GM18517 (cell line): ENCODE measurements around the gene DTX1.

Experiments
- ATAC-seq: cut with Tn5 transposase; IDR thresholded peaks from one replicate; pipeline ENCODE4 v1.9.1; 2021; ENCODE audit warnings: mild to moderate bottlenecking, moderate library complexity; ENCODE audit not compliant: unreplicated experiment

The DTX1 gene

DNA sequence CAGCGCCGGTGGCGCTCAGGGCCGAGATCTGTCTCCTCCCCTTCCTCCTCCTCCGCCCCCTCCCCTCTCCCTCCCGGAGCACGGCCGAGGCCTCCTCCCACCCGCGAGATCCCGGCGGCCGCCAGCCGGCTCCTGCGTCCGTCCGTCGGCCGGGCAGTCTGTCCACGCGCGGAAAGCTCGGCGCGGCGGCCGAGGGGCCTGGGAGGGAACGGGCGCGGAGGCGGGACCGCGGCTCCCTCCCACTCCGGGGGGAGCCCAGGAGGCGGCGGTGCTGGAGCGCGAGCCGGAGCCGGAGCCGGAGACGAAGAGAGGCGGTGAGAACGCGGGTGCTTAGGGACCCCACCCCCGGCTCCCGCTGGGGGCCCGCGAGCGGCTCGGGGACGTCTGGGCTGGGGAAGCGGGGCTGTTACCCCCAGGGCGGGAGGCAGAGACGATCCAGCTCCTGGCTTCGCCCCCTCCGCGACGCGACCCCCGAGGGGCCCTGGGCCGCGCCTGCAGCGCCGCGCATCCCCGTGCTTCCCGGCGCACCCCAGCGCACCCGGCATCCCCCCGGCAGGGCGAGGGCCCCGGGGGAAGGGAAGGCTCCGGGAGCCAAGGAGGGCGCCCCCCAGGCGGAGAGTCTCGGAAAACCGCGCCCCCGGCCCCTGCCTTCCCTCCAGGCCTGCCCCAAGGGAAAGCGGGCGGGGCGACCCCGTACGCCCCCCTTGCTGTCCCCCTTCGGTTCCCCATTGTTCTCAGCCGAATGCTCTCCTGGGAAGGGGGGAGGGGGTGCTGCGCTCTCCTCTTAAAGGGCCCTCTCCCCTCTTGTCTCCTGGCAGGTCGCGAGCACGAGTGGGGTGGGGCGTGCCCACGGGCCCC is at the start of gene DTX1:
Gene DTX1 (plus strand): TSS at position 100 of the 858 bp plus-strand sequence. CDS start 1,463 bp downstream, outside the sequence.
- no peak for ATAC-seq

DNA sequence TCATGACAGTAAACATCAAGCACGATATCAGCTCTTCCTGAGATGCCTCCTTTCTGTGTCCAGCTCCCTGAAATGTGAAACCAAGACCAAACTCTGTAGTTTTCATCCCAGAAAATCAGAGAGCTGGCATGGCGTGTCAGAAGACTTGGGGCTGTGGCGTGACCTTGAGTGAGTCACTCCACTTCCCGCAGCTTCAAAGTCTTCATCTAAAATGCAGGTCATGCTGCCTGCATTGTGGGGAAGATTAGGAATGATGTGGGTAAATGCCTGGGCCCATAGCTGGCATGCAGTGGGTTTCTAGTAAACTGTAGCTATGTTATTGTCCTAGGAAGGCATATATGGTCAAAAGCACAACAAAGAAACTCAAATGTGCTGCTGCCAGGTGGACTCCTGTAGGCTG is 49.4 kb upstream of the DTX1 start:
- ATAC-seq: no peak

DNA sequence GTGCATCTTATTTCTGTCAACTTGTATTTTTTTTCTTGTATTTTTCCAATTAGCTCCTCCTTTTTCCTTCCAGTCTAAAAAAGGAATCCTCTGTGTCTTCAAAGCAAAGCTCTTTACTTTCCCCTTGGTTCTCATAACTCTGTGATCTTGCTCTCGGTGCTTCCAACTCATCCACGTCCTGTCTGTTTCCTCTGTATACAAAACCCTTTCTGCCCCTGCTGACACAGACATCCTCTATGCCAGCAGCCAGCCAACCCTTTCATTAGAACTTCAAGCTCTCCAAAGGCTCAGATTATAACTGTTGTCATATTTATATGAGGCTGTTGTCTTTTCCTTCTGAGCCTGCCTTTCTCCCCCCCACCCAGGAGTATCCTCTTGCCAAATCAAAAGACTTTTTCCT is 45.8 kb upstream of the DTX1 start:
- no peak for ATAC-seq

DNA sequence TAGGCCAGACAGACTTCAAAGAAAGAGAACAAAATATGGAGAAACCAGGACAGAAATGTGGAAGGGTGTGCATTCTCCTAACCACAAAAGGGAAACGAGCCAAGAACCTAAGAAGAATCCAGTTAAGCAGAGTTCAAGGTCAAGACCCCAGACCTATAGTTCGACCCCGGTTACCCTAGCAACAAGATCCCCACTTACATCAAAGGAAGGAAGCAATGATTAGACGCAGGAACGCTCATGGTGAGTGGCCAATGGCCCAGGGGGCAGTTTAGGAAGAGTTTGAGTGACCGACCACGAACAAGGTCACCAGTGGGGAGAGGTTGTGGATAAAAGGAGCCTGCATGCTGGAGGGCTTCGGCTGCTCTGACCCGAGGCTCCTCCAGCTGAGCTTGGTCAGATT is 42.0 kb upstream of the DTX1 start:
- ATAC-seq: no peak

DNA sequence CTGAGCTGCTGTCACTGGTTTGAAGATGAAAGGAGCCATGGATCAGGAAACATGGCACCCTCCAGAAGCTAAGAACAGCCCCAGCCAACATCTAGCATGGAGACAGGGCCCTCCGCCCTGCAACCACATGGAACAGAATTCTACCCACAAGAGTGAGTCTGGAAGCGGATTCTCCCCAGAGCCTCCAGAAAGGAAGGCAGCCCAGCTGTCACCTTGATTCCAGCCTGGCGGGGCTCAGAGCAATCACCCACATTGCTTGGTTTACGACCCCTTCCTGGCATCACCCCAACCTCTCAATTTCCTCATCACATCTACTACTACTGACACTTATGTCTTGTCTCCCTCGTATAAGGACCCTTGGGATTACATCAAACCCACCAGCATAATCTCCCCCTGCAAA is 39.7 kb upstream of the DTX1 start:
- no peak for ATAC-seq

DNA sequence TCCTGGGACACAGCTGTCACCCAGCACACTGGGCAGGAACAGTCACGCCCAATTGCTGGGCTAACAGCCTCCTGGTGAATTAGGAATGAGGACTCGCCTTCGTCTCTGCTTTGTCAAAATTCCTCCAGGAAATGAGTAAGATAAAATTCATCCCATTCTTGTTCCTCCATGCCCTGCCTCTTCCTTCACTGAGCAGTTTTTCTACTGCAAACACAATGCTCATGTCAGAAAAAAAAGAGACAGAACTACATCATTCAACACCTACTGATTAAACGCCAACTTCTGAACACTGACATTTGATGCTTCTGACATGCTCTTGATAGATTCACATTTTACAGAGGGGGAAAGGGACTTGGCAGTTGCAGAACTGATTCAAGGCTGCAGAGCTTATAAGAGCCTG is 37.5 kb upstream of the DTX1 start:
- no peak for ATAC-seq

DNA sequence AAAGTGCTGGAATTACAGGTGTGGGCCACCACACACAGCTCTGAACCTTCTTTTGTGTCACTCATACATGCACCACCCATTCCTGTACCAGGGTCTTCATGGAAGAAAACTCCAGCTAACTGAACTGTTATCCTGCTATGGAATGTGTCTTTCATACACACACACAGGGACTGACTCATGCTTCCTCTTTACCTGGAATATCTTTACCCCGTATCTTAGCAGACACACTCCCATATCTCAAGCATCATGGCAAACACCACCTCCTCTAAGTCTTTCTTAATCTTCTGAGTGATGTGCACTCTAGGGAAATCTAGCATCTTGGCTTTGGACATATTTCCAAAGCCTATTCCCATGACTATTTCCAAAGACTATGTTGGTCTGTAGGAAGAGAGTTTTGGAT is 35.0 kb upstream of the DTX1 start:
- ATAC-seq: no peak

DNA sequence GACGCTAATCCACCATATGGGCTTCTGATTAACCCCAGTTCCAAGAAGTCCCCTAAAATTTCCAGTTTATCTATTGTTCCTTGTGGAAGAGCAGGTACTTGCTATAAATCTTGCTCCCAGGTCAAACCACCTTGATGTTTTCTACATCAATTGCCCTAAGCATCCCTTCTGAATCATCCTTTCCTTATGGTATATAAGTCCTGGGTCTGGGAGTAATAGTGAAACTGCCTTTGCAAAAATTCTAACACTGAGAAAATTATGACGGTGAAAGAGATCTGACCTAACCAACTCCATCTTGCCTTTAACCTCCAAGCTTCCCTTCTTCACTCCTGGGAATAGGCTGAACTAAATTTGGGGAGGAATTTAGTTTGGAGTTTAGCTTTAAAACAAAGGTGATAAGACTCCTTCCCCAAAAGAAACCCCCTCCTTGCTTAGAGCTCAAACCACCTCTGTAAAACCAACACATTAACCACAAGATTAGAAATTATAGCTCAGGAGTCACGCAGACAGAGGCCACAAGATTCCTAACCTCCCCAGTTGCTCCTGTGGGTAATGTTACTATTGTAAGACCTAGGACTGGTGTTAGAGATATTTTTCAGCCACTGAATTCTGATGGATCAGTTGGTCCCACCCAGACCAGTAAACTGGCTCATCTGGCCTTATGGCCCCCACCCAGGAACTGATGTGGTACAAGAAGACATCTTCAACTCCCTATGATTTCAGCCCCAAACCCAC is 33.8 kb upstream of the DTX1 start:
- no peak for ATAC-seq

DNA sequence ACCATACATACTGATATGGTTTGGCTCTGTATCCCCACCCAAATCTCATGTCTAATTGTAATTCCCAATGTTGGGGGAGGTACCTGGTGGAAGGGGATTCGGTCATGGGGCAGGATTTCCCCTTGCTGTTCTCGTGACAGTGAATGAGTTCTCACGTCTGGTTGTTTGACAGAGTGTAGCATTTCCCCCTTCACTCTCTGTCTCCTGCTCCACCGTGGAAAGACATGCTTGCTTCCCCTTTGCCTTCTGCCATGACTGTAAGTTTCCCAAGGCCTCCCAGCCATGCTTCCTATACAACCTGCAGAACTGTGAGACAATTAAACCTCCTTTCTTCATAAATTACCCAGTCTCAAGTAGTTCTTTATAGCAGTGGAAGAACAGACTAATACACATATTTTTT is 28.8 kb upstream of the DTX1 start:
- no peak for ATAC-seq

DNA sequence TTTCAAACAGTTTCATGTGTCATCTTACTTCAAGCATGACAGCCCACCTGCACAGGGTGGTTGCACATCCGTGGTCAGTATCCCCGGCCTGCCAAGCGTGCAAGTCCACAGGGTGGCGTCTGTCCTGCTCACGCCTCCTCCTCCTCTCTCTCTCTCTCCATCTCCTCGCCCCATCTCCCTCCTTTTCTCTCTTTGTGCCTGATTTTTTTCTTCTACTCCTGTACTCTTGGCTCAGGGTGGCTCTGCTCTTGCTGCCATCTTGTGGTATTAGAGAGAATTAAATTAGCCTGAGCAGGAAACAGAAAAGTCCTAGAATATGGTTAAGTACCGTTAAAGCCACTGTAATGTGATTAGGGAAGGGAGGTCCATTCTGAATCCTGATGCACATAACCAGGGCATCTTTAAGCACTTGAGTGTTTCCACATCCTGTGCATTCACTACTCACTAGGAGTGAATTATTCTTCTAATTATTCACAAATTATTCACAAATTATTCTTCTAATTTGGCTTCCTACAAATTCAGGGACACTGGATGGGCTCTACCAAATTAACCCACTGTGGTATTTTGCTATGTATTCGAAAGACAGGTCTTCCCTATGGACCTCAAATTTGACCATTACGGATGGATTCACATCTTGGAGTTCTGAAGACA is 25.5 kb upstream of the DTX1 start:
- no peak for ATAC-seq

DNA sequence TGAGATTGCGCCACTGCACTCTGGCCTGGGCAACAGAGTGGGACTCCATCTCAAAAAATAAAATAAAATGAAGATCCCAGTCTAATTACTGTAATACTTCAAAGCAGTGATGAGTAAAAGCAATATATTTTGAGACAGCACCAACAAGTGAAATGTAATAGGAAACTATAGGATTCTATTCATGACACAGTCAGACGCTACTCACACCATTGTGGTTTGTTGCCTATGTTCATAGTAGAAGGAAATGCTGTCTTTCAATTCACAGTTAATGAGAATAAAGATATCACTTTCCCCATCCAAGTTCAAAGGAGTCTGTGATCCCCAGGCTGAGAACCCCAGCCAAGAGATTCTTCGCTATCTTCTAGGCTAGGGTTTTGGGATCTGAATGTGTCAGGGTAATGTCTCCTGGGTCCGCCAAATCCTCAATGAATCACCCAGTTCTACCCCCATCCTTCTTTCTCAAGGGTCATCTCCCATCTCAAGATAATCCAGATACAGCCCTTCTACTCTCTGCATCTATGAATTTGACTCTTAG is 16.6 kb upstream of the DTX1 start:
- no peak for ATAC-seq

DNA sequence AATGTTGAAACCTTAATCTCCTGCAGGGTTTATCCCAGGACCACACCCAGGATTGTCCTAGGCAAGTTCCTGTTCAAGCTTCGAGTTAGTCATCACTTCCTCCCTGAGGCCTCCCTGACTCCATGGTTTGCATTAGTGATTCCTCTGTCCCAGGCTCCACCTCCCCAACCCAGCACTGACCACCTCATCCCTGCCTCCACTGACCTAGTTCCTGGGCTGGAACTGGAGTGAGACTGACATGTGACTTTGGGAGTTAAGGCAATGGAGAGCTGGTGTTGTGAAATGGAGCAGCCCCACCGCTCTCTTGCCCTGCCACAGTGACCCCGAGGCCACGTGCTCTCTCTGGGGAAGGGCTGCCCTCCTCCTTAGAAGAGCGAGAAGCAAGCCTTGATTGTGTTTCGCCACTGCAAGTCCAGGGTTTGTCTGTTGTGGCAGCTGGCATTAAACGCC is 15.8 kb upstream of the DTX1 start:
- ATAC-seq: no peak

DNA sequence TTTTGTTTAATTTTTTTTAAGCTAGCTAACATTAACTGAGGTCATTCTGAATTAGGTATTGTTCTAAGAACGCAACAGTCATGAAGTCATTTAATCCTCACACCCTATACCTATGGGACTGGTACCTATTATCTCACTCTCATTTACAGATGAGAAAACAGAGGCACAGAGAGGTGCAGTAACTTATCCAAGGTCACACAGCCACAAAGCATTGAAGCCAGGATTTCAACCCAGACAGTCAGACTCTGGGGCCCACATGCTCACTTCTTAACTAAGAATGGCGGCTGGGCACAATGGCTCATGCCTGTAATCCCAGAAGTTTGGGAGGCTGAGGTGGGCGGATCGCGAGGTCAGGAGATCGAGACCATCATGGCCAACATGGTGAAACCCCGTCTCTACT is 15.0 kb upstream of the DTX1 start:
- no peak for ATAC-seq

DNA sequence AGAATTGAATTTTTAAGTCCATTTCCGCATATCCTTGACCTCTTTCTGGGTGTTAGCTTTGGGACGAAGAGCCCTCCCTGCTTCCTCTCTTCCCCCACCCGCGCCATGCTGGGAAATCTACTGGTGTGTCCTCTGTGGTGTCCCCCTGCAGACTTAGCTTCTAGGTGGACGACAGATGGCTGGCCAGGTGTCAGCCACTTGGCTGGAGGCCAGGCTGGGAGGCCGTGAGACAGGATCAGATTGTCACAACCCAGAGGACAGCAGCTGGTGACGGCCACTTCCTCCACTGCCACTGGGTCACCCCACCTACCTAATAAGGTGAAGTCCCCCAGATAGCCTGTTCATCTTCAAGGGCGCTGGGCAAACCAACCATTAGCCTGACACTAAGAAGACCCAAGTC is 13.3 kb upstream of the DTX1 start:
- no peak for ATAC-seq

DNA sequence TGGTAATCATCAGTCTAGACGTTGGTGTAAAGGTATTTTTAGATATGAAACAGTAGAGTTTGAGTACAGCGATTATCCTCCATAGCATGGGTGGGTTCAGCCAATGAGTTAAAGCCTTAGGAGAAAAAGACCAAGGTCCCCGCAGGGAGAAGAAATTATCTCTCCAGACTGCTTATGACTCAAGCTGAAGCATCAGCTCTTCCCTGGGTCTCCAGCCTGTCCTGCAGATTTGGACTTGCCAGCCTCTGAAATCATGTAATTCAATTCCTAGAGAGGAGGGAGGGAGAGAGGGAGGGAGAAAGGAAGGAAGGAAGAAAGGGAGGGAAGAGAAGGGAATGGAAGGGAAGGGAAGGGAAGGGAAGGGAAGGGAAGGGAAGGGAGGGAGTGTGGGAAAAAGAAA is 12.0 kb upstream of the DTX1 start:
- ATAC-seq: no peak

DNA sequence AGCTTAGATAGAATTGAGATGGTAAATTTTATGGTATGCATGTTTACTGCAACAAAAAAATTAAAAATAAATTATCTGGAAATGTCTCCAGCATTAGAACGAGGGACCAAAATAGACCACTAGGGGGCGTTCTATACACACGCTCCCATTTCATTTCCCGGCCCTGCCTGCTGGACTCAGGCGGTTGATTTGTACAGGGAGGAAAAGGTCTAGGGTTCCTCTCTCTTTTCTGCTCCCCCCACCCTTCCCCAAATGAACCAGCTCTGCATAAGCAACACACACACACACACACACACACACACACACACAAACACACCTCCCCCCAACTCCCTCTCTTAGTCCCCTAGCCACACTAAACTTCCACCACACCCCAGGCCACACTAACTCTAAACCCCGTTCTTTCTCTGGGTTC is 7.8 kb upstream of the DTX1 start:
- no peak for ATAC-seq

DNA sequence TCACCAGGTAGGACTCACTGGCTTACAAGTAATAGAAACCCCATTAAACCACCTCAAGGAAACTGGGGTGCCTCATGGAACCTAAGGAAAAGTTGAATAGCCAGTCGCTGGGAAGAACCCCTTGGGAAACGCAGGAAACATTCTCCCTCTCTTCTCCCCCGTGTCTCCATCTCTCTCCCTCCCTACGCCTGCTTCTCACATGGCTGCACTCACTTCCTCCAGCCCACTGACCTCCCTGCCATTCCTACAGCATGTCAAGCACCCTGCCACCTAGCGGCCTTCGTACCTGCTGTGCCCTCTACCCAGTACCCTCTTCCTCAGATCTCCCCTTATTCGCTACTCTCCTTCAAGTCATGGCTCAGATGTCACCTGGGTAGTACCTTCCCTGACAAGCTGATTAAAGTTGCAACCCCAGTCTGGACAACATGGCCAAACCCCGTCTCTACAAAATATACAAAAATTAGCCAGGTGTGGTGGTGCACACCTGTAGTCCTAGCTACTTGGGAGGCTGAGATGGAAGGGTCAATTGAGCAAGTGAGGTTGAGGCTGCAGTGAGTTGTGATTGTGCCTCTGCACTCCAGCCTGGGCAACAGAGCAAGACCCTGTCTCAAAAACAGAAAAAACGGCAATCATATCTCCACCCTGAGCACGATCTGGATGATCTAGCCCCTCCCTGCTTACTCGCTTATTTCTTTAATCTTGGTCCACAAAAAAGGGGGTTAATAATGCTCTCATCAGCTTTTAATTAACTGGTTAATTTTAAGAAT is 6.4 kb upstream of the DTX1 start:
- no peak for ATAC-seq

DNA sequence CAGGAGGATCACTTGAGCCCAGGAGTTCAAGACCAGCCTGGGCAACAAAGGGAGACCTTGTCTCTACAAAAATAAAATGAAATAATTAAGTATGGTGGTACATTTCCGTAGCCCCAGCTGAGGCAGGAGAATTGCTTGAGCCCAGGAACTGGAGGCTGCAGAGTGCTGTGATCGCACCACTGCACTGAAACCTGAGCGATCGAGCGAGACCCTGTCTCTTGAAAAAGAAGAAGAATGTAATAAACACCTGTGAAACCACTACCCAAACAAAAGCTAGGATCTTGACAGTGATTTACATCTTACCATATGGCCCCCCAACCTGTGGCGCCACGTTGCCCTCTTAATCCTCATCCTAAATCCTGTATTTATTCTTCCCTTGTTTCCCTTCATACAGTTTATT is 5.7 kb upstream of the DTX1 start:
- no peak for ATAC-seq

DNA sequence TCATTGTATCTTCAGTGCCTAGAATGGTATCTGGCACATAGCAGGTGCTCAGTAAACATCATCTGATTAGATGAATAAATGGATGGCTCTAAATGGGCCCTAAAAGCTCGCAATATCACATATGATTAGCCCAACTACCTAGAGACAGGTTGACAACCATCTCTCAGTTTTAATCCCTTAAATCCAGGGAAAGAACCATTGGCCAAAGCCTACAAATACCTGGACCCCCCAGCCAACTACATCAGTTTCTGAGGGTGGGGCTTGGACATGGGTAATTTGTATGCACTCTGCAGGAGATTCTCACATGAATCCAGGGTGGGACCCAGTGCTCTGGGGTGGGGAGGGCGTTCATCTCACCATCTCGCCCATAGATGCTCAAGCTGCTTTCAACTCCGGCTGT is 4.8 kb upstream of the DTX1 start:
- ATAC-seq: no peak

DNA sequence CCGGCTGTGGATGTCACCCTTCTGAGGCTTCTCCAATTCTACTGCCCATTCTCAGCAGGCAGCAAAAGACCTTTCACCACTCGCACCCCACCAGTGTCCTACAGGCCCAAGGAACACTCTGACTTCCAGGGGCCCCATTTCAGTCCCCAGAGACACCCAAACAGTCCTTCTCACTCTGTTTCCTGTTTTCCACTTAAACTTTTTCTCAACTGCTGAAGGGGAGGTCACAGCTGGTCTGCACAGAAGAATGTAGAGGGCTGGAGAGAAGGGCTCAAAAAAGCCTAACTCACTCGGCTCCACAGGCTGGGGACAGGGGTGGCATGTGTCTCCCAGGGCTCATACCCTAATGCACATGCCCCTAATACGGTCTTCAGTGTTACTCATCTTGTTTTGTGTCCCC is 4.2 kb upstream of the DTX1 start:
- ATAC-seq: no peak

DNA sequence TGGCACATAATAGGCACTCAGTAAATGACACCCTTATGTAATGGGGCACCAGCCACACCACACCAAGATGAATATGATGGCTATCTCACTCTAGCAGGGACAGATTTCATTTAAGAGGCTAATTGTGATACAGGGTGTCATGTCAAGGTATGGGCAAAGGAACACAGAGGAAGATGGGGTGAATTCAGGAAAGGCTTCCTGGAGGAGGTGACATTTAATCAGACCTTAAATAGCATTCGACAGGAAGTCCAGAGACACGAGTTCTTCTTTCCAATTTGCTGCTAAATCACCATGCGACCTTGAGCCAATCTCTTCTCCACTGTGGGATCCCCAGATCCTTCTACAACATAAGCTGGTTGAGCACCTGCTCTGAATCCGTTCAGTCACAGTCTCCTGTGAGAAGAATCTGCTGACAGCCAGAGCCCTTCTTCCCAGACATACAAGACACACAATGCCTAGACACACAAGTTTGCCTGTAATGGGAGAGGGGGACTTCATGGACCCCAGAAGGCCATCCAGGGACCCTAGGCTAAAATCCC is 1.5 kb upstream of the DTX1 start:
- no peak for ATAC-seq
